Measurements from ENCODE around the gene CPM.

DNA sequence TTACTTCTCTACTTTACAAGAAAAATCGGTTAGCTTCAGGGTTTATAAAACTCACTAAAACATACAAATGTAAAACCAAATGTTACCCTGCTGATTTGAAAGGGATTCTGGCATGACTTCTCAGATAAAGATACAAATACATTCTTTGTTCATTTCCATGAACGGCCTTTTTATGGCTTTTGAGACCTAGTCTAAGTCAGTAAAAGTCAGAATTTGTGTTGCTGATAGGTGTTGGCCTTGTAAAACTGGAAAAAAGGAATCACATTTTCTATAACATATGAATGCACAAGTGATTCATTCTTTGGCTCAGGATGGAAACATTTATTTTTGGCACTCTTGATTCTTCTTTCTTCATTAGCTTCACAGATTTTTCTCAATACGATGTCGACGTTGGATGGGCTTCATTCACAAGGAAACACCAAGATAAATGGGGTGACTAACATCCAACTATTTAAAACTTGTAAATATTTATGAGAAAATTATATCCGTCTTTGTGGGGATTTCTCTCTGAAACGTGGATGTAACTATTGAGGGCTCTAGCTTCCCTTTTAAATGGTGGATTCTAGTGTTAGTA is 27.0 kb upstream of the CPM start:
- TF ChIP-seq, protein P1, sequence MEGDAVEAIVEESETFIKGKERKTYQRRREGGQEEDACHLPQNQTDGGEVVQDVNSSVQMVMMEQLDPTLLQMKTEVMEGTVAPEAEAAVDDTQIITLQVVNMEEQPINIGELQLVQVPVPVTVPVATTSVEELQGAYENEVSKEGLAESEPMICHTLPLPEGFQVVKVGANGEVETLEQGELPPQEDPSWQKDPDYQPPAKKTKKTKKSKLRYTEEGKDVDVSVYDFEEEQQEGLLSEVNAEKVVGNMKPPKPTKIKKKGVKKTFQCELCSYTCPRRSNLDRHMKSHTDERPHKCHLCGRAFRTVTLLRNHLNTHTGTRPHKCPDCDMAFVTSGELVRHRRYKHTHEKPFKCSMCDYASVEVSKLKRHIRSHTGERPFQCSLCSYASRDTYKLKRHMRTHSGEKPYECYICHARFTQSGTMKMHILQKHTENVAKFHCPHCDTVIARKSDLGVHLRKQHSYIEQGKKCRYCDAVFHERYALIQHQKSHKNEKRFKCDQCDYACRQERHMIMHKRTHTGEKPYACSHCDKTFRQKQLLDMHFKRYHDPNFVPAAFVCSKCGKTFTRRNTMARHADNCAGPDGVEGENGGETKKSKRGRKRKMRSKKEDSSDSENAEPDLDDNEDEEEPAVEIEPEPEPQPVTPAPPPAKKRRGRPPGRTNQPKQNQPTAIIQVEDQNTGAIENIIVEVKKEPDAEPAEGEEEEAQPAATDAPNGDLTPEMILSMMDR (conservative IDR thresholded peaks at IDR 0.05; ENCODE audit: low read depth, low read length) = no peak
- no peak for TF ChIP-seq EZH2phosphoT487 (IDR thresholded peaks at IDR 0.05; ENCODE audit: borderline replicate concordance, low read length)
